Kidney (tissue), 14 donors: ENCODE results near the gene HPCAL1. TPM values are rescaled to one million over a fixed set of nuclear protein-coding genes. Genes with fewer than 3 reads are reported as not detected.

Source experiments
- DNase-seq, 5 donors: peaks; one replicate each; pipeline ENCODE4 v3.0.0-alpha.2; 2013 to 2020
- FAIRE-seq: peaks from 2 replicates; lab custom pipeline; 2012; peaks lifted over from hg19 to GRCh38; lab: Jason Lieb, UNC
- H3K27ac ChIP-seq, 2 donors: one replicate each; pipeline ENCODE4 v1.7.0; 2013; ENCODE audit warnings: low read depth in 2 of 2, low read length in 2 of 2, inconsistent platforms in 1 of 2
- H3K27me3 ChIP-seq: one replicate; pipeline ENCODE4 v1.7.1; 2013; ENCODE audit warnings: low read length, inconsistent platforms; ENCODE audit not compliant: control insufficient read depth, insufficient read depth
- H3K36me3 ChIP-seq, 3 donors: one replicate each; pipeline versions ENCODE4 v1.7.0 to v1.7.1; 2013; ENCODE audit warnings: low read length in 3 of 3, control low read depth in 1 of 3, inconsistent platforms in 1 of 3; ENCODE audit not compliant: insufficient read depth in 3 of 3, control insufficient read depth in 2 of 3
- H3K4me1 ChIP-seq, 3 donors: one replicate each; pipeline versions ENCODE4 v1.7.0 to v1.7.1; 2013; ENCODE audit warnings: low read length in 3 of 3, inconsistent platforms in 1 of 3, low read depth in 1 of 3; ENCODE audit not compliant: control insufficient read depth in 2 of 3, insufficient read depth in 2 of 3
- H3K4me3 ChIP-seq, 3 donors: one replicate each; pipeline versions ENCODE4 v1.7.0 to v1.8.1; 2013; ENCODE audit warnings: low read length in 3 of 3, control low read depth in 1 of 3, inconsistent platforms in 1 of 3
- H3K9ac ChIP-seq, 3 donors: one replicate each; pipeline versions ENCODE4 v1.7.0 to v1.7.1; 2013; ENCODE audit warnings: low read length in 3 of 3, control low read depth in 1 of 3, inconsistent platforms in 1 of 3
- H3K9me3 ChIP-seq, 3 donors: one replicate each; pipeline versions ENCODE4 v1.7.0 to v1.7.1; 2013; ENCODE audit warnings: low read length in 3 of 3, control low read depth in 1 of 3, inconsistent platforms in 1 of 3; ENCODE audit not compliant: control insufficient read depth in 2 of 3, insufficient read depth in 1 of 3
- CTCF ChIP-seq: IDR thresholded peaks from 3 replicates; pipeline ENCODE4 v1.5.1; 2012; ENCODE audit warnings: mild to moderate bottlenecking, moderate library complexity, borderline replicate concordance; ENCODE audit not compliant: insufficient read depth; ENCODE audit errors: extremely low read depth
- intact Hi-C: fragments of 100-400 bp; cut with DNase I; formaldehyde crosslinking; loops from one replicate; pipeline ENCODE4 v1.11.1; 2022
- polyA plus RNA-seq: library from polyadenylated mRNA; stranded (reverse); fragments of 350-450 nt; fragmentation: Illumina TruSeq; extraction: RNeasy Lipid Tissue Mini Kit (QIAGEN cat#74804); gene quantifications from one replicate; pipeline ENCODE4 v1.2.3, GENCODE V29; 2014; ENCODE audit warnings: low read depth, low replicate concordance; ENCODE audit not compliant: insufficient read depth
- total RNA-seq: library from RNA; stranded (reverse); fragmentation: NEBNext Ultra II Directional; extraction: Animal tissue kit (Norgen Biotek cat#: 25700); gene quantifications from one replicate; pipeline ENCODE4 v1.2.1, GENCODE V29; 2021
- donor health status: control.
- donor health status: control.
- donor health status: control.
- donor health status: control.
- donor health status: control.
- donor health status: DM: yes; HTN: yes; CAD: no.
- donor health status: Normal renal cell carcinoma (clear cell type).

Gene HPCAL1
- total and polyA plus RNA-seq, 2 donors from 2014 or later = 47.3 to 121 TPM

- TF ChIP-seq CTCF = no peak
- no peaks in the 10 kb centered on the region for H3K9me3 ChIP-seq
- DNase-seq = peak in 1 of 5 donors; percentile 52
- intact Hi-C loops = no loop called here
- peak overlapping the region; percentile 68 to 73 for H3K27ac ChIP-seq
- H3K4me1 ChIP-seq = peaks cover 0 to 16% (median 0%) of the 10 kb centered on the region in 3 donors
- peak overlapping the region in 2 of 3 donors; percentile 9 to 15 for H3K4me3 ChIP-seq
- peak overlapping the region in 1 of 3 donors; percentile 15 for H3K9ac ChIP-seq
- H3K27me3 ChIP-seq = no peaks in the 10 kb centered on the region
- H3K36me3 ChIP-seq = no peaks in the 10 kb centered on the region
- no peak for FAIRE-seq
These were observed 23.8 kb upstream of the HPCAL1 start for GRCh38 chr2:10278763-10279471.

DNA sequence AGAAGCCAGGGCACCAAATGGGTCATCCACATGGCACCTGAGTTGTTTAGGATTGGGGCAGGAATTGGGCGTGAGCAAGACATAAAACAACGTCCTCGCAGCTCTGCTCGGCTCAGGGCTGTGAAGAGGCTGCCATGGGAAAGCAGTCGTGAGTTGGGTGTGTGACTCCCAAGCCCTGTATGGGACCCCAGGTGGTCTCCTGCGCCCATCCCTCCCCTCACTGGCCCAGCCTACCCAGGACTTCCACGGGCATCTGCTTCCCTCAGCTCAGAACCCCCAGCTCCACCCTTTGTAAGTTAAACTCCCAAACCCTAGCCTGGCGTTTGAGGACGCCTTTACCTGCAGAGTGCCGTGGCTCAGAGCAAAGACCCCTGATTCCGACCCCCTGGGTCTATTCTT lies 23.2 kb upstream of the HPCAL1 start:
- Histone ChIP-seq H3K27me3 (no peaks in the 10 kb centered on the region), H3K4me3 (peak overlapping the region in 1 of 3 donors; percentile 9), H3K9ac (no peak overlapping the region), H3K9me3 (no peaks in the 10 kb centered on the region), H3K4me1 (peaks cover 0 to 16% (median 0%) of the 10 kb centered on the region in 3 donors), H3K27ac (peak overlapping the region; percentile 68 to 73), H3K36me3 (no peaks in the 10 kb centered on the region)
- intact Hi-C loops = no loop called here
- FAIRE-seq (no peak), DNase-seq (peak in 1 of 5 donors; percentile 36)
- TF ChIP-seq CTCF = no peak

DNA sequence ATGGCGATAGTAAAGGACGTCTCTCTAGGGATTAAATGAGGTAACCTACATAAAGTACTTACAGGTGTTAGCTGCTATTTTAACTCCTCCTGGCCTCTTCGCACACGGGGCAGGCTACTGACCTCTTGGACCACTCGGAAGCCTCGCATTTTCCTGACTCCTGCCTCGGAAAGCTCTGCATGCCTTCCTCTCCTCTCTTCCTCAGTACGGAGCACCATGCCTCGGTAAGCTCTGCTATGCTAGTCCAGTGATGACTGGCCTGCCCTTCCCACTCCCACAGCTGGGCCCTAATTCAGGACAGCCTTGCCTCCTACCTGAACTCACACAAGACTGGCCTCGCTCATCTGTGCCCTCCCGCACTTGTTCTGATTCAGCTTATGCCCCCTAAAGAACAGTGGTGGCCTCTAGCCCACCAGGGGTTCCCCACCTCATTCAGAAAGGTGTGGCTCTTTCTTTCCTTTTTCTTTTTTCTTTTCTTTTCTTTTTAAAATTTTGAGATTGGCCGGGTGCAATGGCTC lies 22.7 kb upstream of the HPCAL1 start:
- peak in 1 of 5 donors; percentile 37 for DNase-seq
- H3K36me3 ChIP-seq = no peaks in the 10 kb centered on the region

More for the DNA sequence above, 22.7 kb upstream of the HPCAL1 start:
- H3K27ac ChIP-seq = peak overlapping the region in 1 of 2 donors; percentile 73
- peak overlapping the region in 1 of 3 donors; percentile 9 for H3K4me3 ChIP-seq
- H3K9me3 ChIP-seq = no peaks in the 10 kb centered on the region
- peaks cover 0 to 16% (median 0%) of the 10 kb centered on the region in 3 donors for H3K4me1 ChIP-seq
- intact Hi-C loops = no loop called here
- no peak overlapping the region for H3K9ac ChIP-seq
- no peak for TF ChIP-seq CTCF
- no peak for FAIRE-seq
- H3K27me3 ChIP-seq = no peaks in the 10 kb centered on the region
